GM12865 (cell line): ENCODE measurements around the gene AIDA.
A peak's percentile ranks its signal among the peaks of the same experiment; 100 is the strongest.

Experiments
- DNase-seq: peaks from one replicate; pipeline ENCODE4 v3.0.0; 2010; ENCODE audit warnings: low read depth
- H3K4me3 ChIP-seq: 2 replicates; pipeline ENCODE4 v1.5.1; 2011; ENCODE audit warnings: mild to moderate bottlenecking, low read depth, low read length, control low read depth
- CTCF ChIP-seq: IDR thresholded peaks from 2 replicates; pipeline ENCODE4 v1.5.1; 2011; ENCODE audit warnings: low read length, control low read depth, low read depth, inconsistent platforms; ENCODE audit not compliant: insufficient read depth; ENCODE audit errors: missing control alignments

The AIDA gene

GRCh38 chr1:222665964-222666363 is 46.3 kb downstream of the AIDA start:
- TF ChIP-seq CTCF = no peak
- no peak overlapping the region for H3K4me3 ChIP-seq
- DNase-seq = no peak

- H3K4me3 ChIP-seq = no peak overlapping the region
- DNase-seq = no peak
- TF ChIP-seq CTCF = no peak
These were observed 48.8 kb downstream of the AIDA start for GRCh38 chr1:222663431-222663934.

GRCh38 chr1:222657899-222658298 is 54.4 kb downstream of the AIDA start:
- no peak overlapping the region for H3K4me3 ChIP-seq
- no peak for TF ChIP-seq CTCF
- DNase-seq = no peak

- TF ChIP-seq CTCF = no peak
- DNase-seq = no peak
- no peak overlapping the region for H3K4me3 ChIP-seq
These were observed 55.7 kb downstream of the AIDA start for GRCh38 chr1:222656391-222657155.

- DNase-seq = peak; percentile 89
- no peak overlapping the region for H3K4me3 ChIP-seq
These were observed 57.4 kb downstream of the AIDA start for GRCh38 chr1:222654849-222655248.

GRCh38 chr1:222653178-222653827 is 59.0 kb downstream of the AIDA start:
- no peak overlapping the region for H3K4me3 ChIP-seq
- peak; percentile 77 for DNase-seq
- no peak for TF ChIP-seq CTCF

More at GRCh38 chr1:222654849-222655248, 57.4 kb downstream of the AIDA start:
- TF ChIP-seq CTCF = peak; percentile 11
